Panc1 (cell line): ENCODE data around the gene GPRC5B. TPM values are rescaled to one million over a fixed set of nuclear protein-coding genes. Genes with fewer than 3 reads are reported as not detected.

Source experiments
- ATAC-seq: fragments of 200-7000 bp; cut with Tn5 transposase; 2 replicates; pipeline ENCODE4 v1.9.1; 2020; ENCODE audit warnings: mild to moderate bottlenecking, moderate library complexity
- BruUV-seq: library from RNA; stranded (reverse); fragments of 400-500 nt; replicated peaks from 2 replicates; lab custom pipeline; 2021; lab: Mats Ljungman, UMichigan
- CTCF ChIA-PET: fragments of 300-600 bp; sonication (Branson Sonifier 250); formaldehyde crosslinking; loops from one replicate; lab custom pipeline; 2022; ENCODE audit warnings: antibody characterized with exemption; lab: Charles Lee
- POLR2A ChIA-PET: fragments of 300-600 bp; sonication (Branson Sonifier 250); formaldehyde crosslinking; loops from one replicate; lab custom pipeline; 2022; ENCODE audit warnings: antibody characterized with exemption; lab: Charles Lee
- DNase-seq: peaks from one replicate; pipeline ENCODE4 v3.0.0-alpha.2; 2010; ENCODE audit warnings: low read depth, low spot score
- H3K27ac ChIP-seq: 2 replicates; pipeline ENCODE4 v1.5.1; 2011; ENCODE audit warnings: mild to moderate bottlenecking, low read length, inconsistent platforms
- H3K27me3 ChIP-seq: fragments of 200-500 bp; sonication (Bioruptor generic); 2 replicates; pipeline ENCODE4 v1.6.0; 2014; ENCODE audit warnings: low read length, inconsistent platforms; ENCODE audit not compliant: control insufficient read depth, insufficient read depth
- H3K36me3 ChIP-seq: fragments of 200-500 bp; sonication (Bioruptor generic); 2 replicates; pipeline ENCODE4 v1.5.1; 2014; ENCODE audit warnings: inconsistent platforms, mild to moderate bottlenecking, low read length, moderate library complexity; ENCODE audit not compliant: control insufficient read depth, insufficient read depth
- H3K4me1 ChIP-seq: 2 replicates; pipeline ENCODE4 v1.5.1; 2011; ENCODE audit warnings: inconsistent platforms, mild to moderate bottlenecking, low read length, moderate library complexity; ENCODE audit not compliant: control insufficient read depth, insufficient read depth
- H3K4me3 ChIP-seq, 2 experiments: 2 replicates each; pipeline ENCODE4 v1.5.1; 2011 to 2012; ENCODE audit warnings: low read depth in 2 of 2, low read length in 2 of 2, mild to moderate bottlenecking in 2 of 2, inconsistent platforms in 1 of 2, moderate library complexity in 1 of 2
- H3K9me3 ChIP-seq: fragments of 200-500 bp; sonication (Bioruptor generic); 2 replicates; pipeline ENCODE4 v1.5.1; 2014; ENCODE audit warnings: low read depth, mild to moderate bottlenecking, inconsistent platforms, low read length, moderate library complexity; ENCODE audit not compliant: control insufficient read depth, insufficient read depth
- CTCF ChIP-seq: fragments of 450-650 bp; IDR thresholded peaks from 2 replicates; pipeline ENCODE4 v1.5.1; 2017; ENCODE audit warnings: mild to moderate bottlenecking
- POLR2AphosphoS5 ChIP-seq: IDR thresholded peaks from 2 replicates; pipeline ENCODE4 v1.6.1; 2012; ENCODE audit warnings: mild to moderate bottlenecking, low read depth, low read length, moderate library complexity
- REST ChIP-seq, 2 experiments: IDR thresholded peaks; 2 replicates each; pipeline ENCODE4 v1.6.1; 2011 to 2012; ENCODE audit warnings: low read depth in 2 of 2, control low read depth in 1 of 2, low read length in 1 of 2, mild to moderate bottlenecking in 1 of 2, moderate library complexity in 1 of 2; ENCODE audit not compliant: insufficient read depth in 1 of 2
- SIN3A ChIP-seq: IDR thresholded peaks from 2 replicates; pipeline ENCODE4 v1.6.1; 2012; ENCODE audit warnings: low read depth, mild to moderate bottlenecking, low read length, moderate library complexity, borderline replicate concordance; ENCODE audit not compliant: insufficient read depth
- TCF7L2 ChIP-seq: IDR thresholded peaks from 2 replicates; pipeline ENCODE4 v1.6.1; 2011; ENCODE audit warnings: mild to moderate bottlenecking, low read depth, low read length, inconsistent platforms
- in situ Hi-C: cut with HindIII; loops from 2 replicates; pipeline ENCODE4 v1.10.0; 2016; ENCODE audit warnings: low sequenced_read_pairs, low pct_unique_long_range_greater_than_20kb
- intact Hi-C: fragments of 100-400 bp; cut with micrococcal nuclease; formaldehyde crosslinking; loops from one replicate; pipeline ENCODE4 v1.10.0; 2022; ENCODE audit not compliant: unreplicated experiment
- total RNA-seq: library from RNA; stranded (reverse); gene quantifications from one replicate; pipeline ENCODE4 v1.2.1, GENCODE V29; 2021; ENCODE audit not compliant: unreplicated experiment

GPRC5B gene
- total RNA-seq, 1 experiment from 2014 or later, result 10.4 TPM

GRCh38 chr16:19879241-19879792, 5.3 kb downstream of the GPRC5B start:
- intact Hi-C loops, result no loop called here
- DNase-seq, result no peak
- H3K4me1 ChIP-seq, result peaks cover 15% of the 10 kb centered on the region
- no TSS peak for BruUV-seq
- ATAC-seq, result peak; percentile 57
- CTCF ChIA-PET, result interaction anchor here (0.7 kb wide), 1 partner anchor 25 kb away, joined by 3 read pairs; no protein-coding TSS in a partner anchor
- H3K27ac ChIP-seq, result no peak overlapping the region
- H3K27me3 ChIP-seq, result no peaks in the 10 kb centered on the region
- POLR2A ChIA-PET, result interaction anchor here (1.0 kb wide), 1 partner anchor 16 kb away, joined by 3 read pairs; no protein-coding TSS in a partner anchor
- no peaks in the 10 kb centered on the region for H3K36me3 ChIP-seq
- TF ChIP-seq POLR2AphosphoS5, result no peak
- no peak for TF ChIP-seq SIN3A
- TF ChIP-seq REST (IDR thresholded peaks at IDR 0.05; ENCODE audit: insufficient read depth in 1 of 2, low read depth in 2 of 2, low read length in 1 of 2), result no peak
- TF ChIP-seq TCF7L2, result no peak
- no peak for TF ChIP-seq CTCF
- H3K4me3 ChIP-seq, result no peak overlapping the region
- in situ Hi-C loops, result loop anchor here (25.0 kb wide), 1 partner anchor 242 kb away; no protein-coding TSS in a partner anchor
- no peaks in the 10 kb centered on the region for H3K9me3 ChIP-seq

GRCh38 chr16:19878757-19879156, 5.9 kb downstream of the GPRC5B start:
- in situ Hi-C loops, result loop anchor here (25.0 kb wide), 1 partner anchor 241 kb away; no protein-coding TSS in a partner anchor
- POLR2A ChIA-PET, result interaction anchor here (1.0 kb wide), 1 partner anchor 15 kb away, joined by 3 read pairs; no protein-coding TSS in a partner anchor

More at GRCh38 chr16:19878757-19879156, 5.9 kb downstream of the GPRC5B start:
- H3K9me3 ChIP-seq, result no peaks in the 10 kb centered on the region
- TF ChIP-seq TCF7L2 (no peak), REST (IDR thresholded peaks at IDR 0.05; ENCODE audit: insufficient read depth in 1 of 2, low read depth in 2 of 2, low read length in 1 of 2) (no peak), POLR2AphosphoS5 (no peak), CTCF (no peak), SIN3A (no peak)
- H3K27ac ChIP-seq, result no peak overlapping the region
- BruUV-seq, result no TSS peak
- H3K36me3 ChIP-seq, result no peaks in the 10 kb centered on the region
- intact Hi-C loops, result no loop called here
- peaks cover 15% of the 10 kb centered on the region for H3K4me1 ChIP-seq
- DNase-seq, result no peak
- no peaks in the 10 kb centered on the region for H3K27me3 ChIP-seq
- CTCF ChIA-PET, result interaction anchor here (0.7 kb wide), 1 partner anchor 24 kb away, joined by 3 read pairs; no protein-coding TSS in a partner anchor
- no peak for ATAC-seq
- no peak overlapping the region for H3K4me3 ChIP-seq
